NCI-H1092 (cell line): ENCODE measurements around the gene HERC2.
"Not testable (repeated sequence)": the region's sequence is repeated elsewhere in the genome, so short reads cannot be mapped to it uniquely, and the experiment has no call there.

ENCODE experiments used
- DNase-seq: peaks from one replicate; lab custom pipeline; 2025; lab: John Stamatoyannopoulos, UW

Gene HERC2

GRCh38 chr15:28273873-28274610 is 47.9 kb downstream of the HERC2 start:
- DNase-seq = no peak

DNA sequence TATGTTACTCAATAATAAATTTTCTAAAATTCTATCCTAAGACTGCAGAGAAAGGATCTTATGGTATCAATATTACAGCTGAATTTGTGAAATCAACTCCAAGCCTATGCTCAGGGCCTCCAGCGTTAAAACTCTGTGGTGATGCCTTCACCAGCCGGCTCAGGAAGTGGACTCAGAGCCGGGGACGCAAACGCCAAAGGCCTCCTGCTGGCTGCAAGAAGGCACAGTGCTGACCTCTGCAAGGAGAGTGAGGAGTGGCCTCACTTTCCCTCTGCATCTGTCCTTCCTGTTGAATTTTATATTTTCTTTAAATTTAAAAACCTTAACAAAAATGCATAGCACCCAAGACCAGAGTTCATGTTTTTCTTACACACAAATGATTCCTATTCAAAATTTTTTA is 48.5 kb downstream of the HERC2 start:
- DNase-seq = no peak

- no peak for DNase-seq
Measured at GRCh38 chr15:28272587-28272986, 49.4 kb downstream of the HERC2 start.

DNA sequence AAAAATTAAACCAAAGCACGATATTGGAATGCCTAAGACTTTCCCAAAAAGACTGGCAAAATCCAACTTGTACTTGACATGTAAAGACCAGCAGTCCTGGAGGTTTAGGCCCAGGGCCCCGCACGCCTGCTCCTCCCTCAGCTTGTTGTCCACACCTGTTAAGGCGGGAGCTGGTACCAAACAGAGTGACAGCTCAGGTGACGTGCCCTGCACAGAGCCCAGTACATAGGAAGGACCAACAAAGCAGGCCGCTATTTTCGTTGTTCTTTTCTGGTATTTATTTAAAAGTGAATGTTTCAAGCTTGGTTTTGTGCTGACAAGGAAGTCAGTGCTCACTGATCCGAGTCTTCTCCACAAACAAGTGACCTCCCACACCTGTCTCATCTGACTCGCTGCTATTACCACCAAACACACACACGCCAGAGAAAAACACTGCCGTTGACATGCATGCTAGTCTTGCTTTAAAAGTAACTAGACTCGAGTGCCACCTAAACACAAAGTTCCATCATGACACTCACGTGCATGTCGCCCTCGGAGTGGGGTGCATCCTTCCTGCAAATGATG is 50.2 kb downstream of the HERC2 start:
- DNase-seq = no peak

DNA sequence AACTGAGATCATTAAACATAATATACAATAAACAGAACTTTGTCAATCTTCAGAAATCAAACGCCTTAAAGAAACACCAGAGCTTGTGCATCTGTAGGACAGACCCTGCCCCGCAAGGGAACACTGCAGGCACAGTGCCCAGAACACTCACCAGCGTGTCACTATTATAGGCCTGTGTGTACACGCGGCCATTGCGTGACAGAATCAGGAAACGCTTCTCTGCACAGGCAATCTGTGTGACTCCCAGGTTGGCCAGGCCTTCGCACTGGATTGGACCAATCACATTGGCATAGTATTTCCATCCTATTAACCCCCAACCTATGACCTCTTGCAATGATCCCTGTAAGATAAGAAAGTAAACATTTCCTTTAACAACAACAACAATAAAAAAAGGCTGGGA is 52.9 kb downstream of the HERC2 start:
- no peak for DNase-seq

GRCh38 chr15:28267727-28268126 is 54.3 kb downstream of the HERC2 start:
- DNase-seq = no peak

- DNase-seq = no peak
Measured at GRCh38 chr15:28265334-28266019, 56.5 kb downstream of the HERC2 start.

- DNase-seq = no peak
Measured at GRCh38 chr15:28264166-28264565, 57.8 kb downstream of the HERC2 start.

DNA sequence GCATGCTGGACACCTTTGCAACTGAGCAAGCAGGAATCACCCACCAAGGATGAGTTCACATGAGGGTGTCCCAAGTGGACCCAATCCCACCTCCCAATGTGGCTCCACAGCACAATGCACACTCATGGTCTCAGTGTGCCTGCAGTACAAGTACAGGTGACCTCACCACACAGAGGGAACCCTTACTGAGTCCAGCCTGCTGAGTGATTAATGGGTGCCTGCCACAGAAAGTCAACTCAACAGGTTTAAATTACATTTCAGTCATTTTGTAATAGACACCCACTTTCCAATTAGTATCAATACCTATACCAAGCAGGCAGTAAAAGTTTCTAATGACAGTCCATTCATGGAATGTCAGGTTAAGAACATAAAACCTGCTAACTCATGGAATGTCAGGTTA is 59.5 kb downstream of the HERC2 start:
- no peak for DNase-seq

DNA sequence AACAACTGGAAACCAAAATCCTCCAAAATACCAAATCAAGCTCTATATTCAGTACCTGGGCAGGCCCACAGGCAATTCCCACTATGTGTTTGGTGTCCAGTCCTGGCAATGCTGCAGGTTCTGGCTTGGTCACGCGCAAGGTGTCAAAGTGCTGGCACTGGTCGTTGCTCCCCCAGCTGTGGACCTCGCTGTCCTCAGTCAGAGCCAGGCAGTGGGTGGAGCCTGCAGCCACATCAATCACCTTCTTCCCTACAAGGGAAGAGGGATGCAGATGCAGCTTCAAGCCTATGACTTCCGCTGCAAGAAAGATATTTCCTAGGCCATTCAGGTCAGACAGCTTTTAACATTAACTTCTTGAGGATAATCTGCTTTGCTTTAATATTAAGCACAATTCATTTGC is 61.3 kb downstream of the HERC2 start:
- no peak for DNase-seq

- no peak for DNase-seq
Measured at GRCh38 chr15:28260317-28260716, 61.7 kb downstream of the HERC2 start.

DNA sequence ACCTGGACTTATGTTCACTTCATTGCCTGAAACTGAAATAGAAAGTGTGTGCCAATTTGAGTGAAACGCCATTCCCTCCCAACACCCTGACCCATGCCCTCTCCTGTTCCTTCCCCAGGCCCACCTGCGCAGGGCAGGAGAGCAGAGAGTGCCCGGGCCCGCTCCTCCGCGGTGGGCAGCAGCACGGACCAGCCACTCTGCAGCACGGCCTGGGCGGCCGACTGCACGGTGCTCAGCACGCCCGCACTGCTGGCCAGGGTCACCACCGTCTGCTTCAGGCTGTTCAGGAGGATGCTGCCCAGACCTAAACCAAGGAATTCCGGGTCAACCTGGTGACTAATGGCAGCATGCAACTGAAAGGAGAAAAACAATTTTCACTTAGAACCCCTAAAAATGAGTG is 66.0 kb downstream of the HERC2 start:
- DNase-seq = no peak

DNA sequence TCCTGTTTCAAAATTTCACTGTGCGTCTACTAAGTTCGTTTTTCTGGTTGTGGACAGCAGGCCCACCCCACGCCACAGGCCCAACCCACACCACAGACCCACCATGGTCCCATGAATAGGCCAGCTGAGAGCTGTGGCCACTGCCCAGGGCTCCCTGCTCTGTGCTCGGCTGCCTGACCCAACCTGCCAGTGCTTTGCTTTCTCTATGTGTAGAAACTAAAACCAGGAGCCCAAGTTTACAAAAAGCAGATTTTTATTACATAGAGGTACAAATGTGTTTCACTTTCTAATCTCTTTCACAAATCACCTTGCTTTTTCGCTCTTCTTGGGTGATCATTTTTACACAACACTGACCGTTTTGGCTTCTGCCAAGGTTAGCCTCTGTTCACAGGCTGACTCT is 69.1 kb downstream of the HERC2 start:
- no peak for DNase-seq

DNA sequence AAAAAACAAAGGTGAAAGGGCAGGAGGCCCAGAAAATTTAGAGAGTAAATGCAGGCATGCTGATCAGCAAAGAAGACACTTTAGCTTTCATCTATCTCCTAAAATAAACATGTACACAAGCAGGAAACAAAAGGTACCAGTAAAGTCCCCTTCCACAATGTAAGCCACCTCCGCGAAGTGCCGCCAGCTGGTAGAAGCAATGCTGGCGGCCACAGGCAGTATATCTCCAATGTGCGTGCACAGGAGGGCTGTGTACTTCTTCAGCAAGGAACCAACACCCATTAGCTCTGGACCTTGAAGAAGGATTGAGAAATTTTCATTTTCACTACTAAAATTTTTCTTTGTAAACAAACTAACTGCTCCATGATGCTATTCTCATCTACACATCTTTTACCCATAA is 75.4 kb downstream of the HERC2 start:
- no peak for DNase-seq

GRCh38 chr15:28243901-28244300 is 78.1 kb downstream of the HERC2 start:
- DNase-seq = no peak

DNA sequence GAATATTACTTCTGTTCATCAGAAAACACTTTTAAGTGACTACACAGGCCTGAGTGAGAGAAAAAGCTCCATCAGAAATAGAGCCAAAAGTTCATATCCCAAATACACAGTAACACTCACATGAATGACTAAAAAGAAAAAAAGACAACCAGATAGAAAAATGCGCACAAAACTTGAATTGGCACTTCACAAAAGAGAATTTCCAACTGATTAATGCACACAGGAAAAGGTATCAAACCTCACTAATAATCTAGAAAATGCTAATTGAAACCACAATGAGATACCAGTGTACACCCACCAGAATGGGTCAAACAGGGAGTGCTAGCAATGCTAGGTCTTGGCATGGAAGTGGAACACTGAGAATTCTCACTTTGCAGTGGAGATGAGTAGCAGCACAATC is 78.6 kb downstream of the HERC2 start:
- no peak for DNase-seq

GRCh38 chr15:28238296-28238695 is 83.7 kb downstream of the HERC2 start:
- not testable (repeated sequence) for DNase-seq

DNA sequence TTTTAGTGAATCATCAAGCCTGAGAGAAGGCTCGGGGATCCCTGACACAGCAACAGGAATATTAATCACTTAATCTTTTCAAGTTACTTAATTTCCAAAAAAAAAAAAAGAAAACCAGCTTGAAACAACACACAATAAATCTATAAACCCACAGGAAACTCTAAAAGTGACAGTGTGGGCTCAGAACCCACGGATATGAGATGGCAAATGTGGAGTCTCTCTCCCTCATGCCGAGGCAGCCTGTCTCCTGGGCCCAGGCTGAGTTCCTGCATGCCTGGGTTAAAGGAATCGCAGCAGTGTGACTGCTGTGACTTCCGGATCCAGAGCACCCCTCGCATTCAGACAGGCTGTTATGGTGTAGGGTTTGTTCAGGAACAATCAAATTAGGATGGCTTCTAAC is 90.2 kb downstream of the HERC2 start:
- not testable (repeated sequence) for DNase-seq

DNA sequence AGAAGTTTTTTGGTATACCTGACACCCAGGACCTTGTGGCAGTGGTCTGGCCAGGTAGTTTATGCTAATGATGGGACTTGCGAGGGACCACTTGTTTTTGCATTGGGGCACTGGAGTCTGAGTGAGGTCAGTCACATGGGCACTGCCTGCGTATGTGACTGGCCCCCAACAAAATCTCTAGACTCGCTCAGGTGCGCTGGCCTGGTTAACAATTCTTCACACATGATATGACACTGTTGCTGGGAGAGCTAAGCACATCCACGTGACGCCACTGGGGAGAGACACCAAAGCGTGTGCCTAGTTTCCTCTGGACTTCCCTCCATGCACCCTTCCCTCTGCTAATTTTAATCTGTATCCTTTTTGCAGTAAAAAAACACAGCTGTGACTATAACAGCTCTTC is 90.6 kb downstream of the HERC2 start:
- not testable (repeated sequence) for DNase-seq

DNA sequence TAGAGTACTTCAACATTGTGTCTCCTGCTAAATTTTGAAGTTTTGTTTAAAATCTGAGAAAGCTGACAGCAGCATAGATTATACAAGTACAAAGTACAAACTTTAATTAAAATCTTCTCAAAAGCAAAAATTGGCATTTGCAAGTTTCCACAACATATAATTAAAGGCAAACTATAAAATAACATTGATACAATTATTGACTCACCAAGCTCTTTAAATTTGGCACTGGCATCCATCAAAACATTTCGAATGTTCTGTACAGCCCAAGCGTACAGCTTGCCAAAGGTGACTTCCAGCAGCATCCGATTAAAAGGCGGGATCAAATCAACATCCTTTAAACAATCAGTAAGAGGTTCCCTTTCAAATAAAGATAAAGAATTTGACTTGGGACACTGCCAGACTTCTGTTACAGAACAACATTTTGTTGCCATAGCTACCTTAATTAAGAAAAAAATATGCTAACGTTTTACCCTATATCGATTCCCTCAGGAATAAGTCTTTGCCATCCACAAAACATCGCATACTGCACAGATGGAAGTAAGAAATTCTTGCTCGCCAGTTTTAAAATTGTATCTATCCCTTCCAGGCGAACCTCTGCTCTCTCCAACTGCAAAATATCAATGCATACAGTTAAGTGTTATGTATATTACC is 92.9 kb downstream of the HERC2 start:
- DNase-seq = peak; percentile 16

DNA sequence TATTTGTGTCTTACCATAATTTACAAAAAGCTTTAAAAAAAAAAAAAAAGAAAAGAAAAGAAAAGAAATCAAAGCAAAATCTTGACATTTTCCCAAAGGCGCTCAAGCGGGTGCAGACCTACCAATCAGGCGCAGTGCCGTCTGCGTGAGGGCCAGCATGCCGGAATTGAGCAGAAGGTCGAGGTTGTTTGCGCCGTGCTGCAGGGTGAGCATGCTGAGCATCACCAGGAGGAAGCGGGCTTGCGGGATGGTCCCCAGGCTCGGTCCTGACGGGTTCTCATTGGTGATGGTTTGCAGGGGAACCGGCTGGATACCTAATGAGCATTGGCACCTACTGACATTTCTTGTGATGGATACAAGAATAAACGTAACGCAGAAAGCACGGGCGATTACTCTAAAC is 93.9 kb downstream of the HERC2 start:
- no peak for DNase-seq

- not testable (repeated sequence) for DNase-seq
Measured at GRCh38 chr15:28227303-28227702, 94.7 kb downstream of the HERC2 start.

GRCh38 chr15:28222612-28223011 is 99.4 kb downstream of the HERC2 start:
- DNase-seq = not testable (repeated sequence)
